DLD1 (cell line): ENCODE results near the gene ARHGAP26.

ENCODE experiments used
- in situ Hi-C: cut with HindIII; loops from 2 replicates; pipeline ENCODE4 v1.10.0; 2017; ENCODE audit warnings: low sequenced_read_pairs

The ARHGAP26 gene

GRCh38 chr5:143207058-143207457 lies 436.9 kb downstream of the ARHGAP26 start:
- in situ Hi-C loops, result loop anchor here (5.0 kb wide), 1 partner anchor 60 kb away; no protein-coding TSS in a partner anchor

GRCh38 chr5:143207563-143208364 lies 437.6 kb downstream of the ARHGAP26 start:
- in situ Hi-C loops, result loop anchor here (5.0 kb wide), 1 partner anchor 60 kb away; no protein-coding TSS in a partner anchor

- in situ Hi-C loops, result loop anchor here (5.0 kb wide), 1 partner anchor 61 kb away; no protein-coding TSS in a partner anchor
These were observed 438.1 kb downstream of the ARHGAP26 start for GRCh38 chr5:143208365-143208641.

- in situ Hi-C loops, result loop anchor here (5.0 kb wide), 1 partner anchor 62 kb away; no protein-coding TSS in a partner anchor
These were observed 438.8 kb downstream of the ARHGAP26 start for GRCh38 chr5:143208781-143209510.

GRCh38 chr5:143209881-143210395 lies 439.8 kb downstream of the ARHGAP26 start:
- in situ Hi-C loops, result loop anchor here (5.0 kb wide), 1 partner anchor 63 kb away; no protein-coding TSS in a partner anchor

GRCh38 chr5:143210576-143210975 lies 440.4 kb downstream of the ARHGAP26 start:
- in situ Hi-C loops, result no loop called here

- in situ Hi-C loops, result no loop called here
These were observed 442.1 kb downstream of the ARHGAP26 start for GRCh38 chr5:143212261-143212660.

GRCh38 chr5:143213231-143213850 lies 443.2 kb downstream of the ARHGAP26 start:
- in situ Hi-C loops, result no loop called here

GRCh38 chr5:143213851-143214363 lies 443.7 kb downstream of the ARHGAP26 start:
- in situ Hi-C loops, result no loop called here

GRCh38 chr5:143214458-143214857 lies 444.3 kb downstream of the ARHGAP26 start:
- in situ Hi-C loops, result no loop called here

GRCh38 chr5:143214890-143215289 lies 444.7 kb downstream of the ARHGAP26 start:
- in situ Hi-C loops, result no loop called here

GRCh38 chr5:143215690-143216089 lies 445.5 kb downstream of the ARHGAP26 start:
- in situ Hi-C loops, result no loop called here

- in situ Hi-C loops, result no loop called here
These were observed 446.0 kb downstream of the ARHGAP26 start for GRCh38 chr5:143216211-143216610.

GRCh38 chr5:143217065-143217803 lies 447.1 kb downstream of the ARHGAP26 start:
- in situ Hi-C loops, result no loop called here

- in situ Hi-C loops, result no loop called here
These were observed 447.6 kb downstream of the ARHGAP26 start for GRCh38 chr5:143217804-143218160.

GRCh38 chr5:143218517-143219170 lies 448.5 kb downstream of the ARHGAP26 start:
- in situ Hi-C loops, result no loop called here

GRCh38 chr5:143219696-143220095 lies 449.5 kb downstream of the ARHGAP26 start:
- in situ Hi-C loops, result no loop called here

GRCh38 chr5:143220748-143221251 lies 450.6 kb downstream of the ARHGAP26 start:
- in situ Hi-C loops, result no loop called here

- in situ Hi-C loops, result no loop called here
These were observed 452.4 kb downstream of the ARHGAP26 start for GRCh38 chr5:143222287-143223231.
